ENCODE measurements around the gene GFOD2. TPM values are rescaled to one million over a fixed set of nuclear protein-coding genes. Genes with fewer than 3 reads are reported as not detected.
A peak's percentile ranks its signal among the peaks of the same experiment; 100 is the strongest.

Gene GFOD2
- total and polyA plus RNA-seq, 2 of the 13 experiments (the other 11 are each of a cell fraction or from before 2014, with no cell fraction given): 11.1 to 17.2 TPM

GRCh38 chr16:67647111-67647651, 71.9 kb downstream of the GFOD2 start:
- no peak for FAIRE-seq
- Histone ChIP-seq H3K9me3 (ENCODE audit: low read length) (no peaks in the 10 kb centered on the region), H3K79me2 (ENCODE audit: insufficient read depth, low read length) (no peaks in the 10 kb centered on the region), H3K4me1 (ENCODE audit: insufficient read depth, low read length) (peaks cover 32% of the 10 kb centered on the region), H3K36me3 (replicated peaks in 1 of 2; ENCODE audit: control insufficient read depth in 1 of 2, insufficient read depth in 2 of 2, low read length in 2 of 2) (no peaks in the 10 kb centered on the region), H3K9ac (ENCODE audit: insufficient read depth, low read depth, low read length) (no peak overlapping the region), H2AFZ (ENCODE audit: low read length) (no peak overlapping the region), H3K27me3 (ENCODE audit: control insufficient read depth in 1 of 2, insufficient read depth in 2 of 2, low read length in 2 of 2) (peaks cover 18 to 70% of the 10 kb centered on the region in 2 experiments), H3K4me3 (replicated peaks in 1 of 3; ENCODE audit: insufficient read depth in 1 of 3, low read depth in 2 of 3, low read length in 3 of 3) (no peak overlapping the region), H3K4me2 (ENCODE audit: low read depth, low read length) (no peak overlapping the region), H4K20me1 (ENCODE audit: insufficient read depth, low read length) (peaks cover 8% of the 10 kb centered on the region; the same call in 1 of the 2 replicates), H3K27ac (ENCODE audit: extremely low read length, insufficient read depth, low read length) (no peak overlapping the region)
- intact Hi-C loops (cut with micrococcal nuclease; ENCODE audit: unreplicated experiment): no loop called here
- TF ChIP-seq PITX1 (CRISPR knock-in tag; IDR thresholded peaks at IDR 0.05) (no peak), ZBTB33 (CRISPR knock-in tag; IDR thresholded peaks at IDR 0.05) (peak; percentile 74; the same call in 1 of the 2 replicates), PCBP1 (IDR thresholded peaks at IDR 0.05; ENCODE audit: borderline replicate concordance, low read depth, low read length) (0 out of 2 replicates have a peak, but pooled peaks have one; percentile 17)
- in situ Hi-C loops (cut with HindIII; ENCODE audit: extremely low pct_ligation_motif_present, low pct_unique_long_range_greater_than_20kb): loop anchor here (5.0 kb wide), 1 partner anchor 100 kb away; no protein-coding TSS in a partner anchor
- CTCF ChIA-PET (ENCODE audit: low intra/inter-chr PET ratio, low total read pairs): no interaction called here
- no peak for ATAC-seq
- whole genome bisulfite sequencing (ENCODE audit: low lambda C conversion rate): 45% methylated on average over 11 of the region's 15 CpGs
- POLR2A ChIA-PET: no interaction called here
- BruUV-seq (replicated peaks): no TSS peak
- no peak for DNase-seq (ENCODE audit: low spot score)

- peak overlapping the region; percentile 11; the same call in 1 of the 2 replicates for H3K9ac ChIP-seq (ENCODE audit: insufficient read depth, low read depth, low read length)
- peaks cover 32% of the 10 kb centered on the region for H3K4me1 ChIP-seq (ENCODE audit: insufficient read depth, low read length)
- in situ Hi-C loops (cut with HindIII; ENCODE audit: extremely low pct_ligation_motif_present, low pct_unique_long_range_greater_than_20kb): loop anchor here (5.0 kb wide), 1 partner anchor 98 kb away; no protein-coding TSS in a partner anchor
- peaks cover under 1% of the 10 kb centered on the region; the same call in 1 of the 2 replicates for H4K20me1 ChIP-seq (ENCODE audit: insufficient read depth, low read length)
- ATAC-seq (peak; percentile 3), FAIRE-seq (no peak), DNase-seq (ENCODE audit: low spot score) (no peak)
- ChIA-PET CTCF (ENCODE audit: low intra/inter-chr PET ratio, low total read pairs) (interaction anchor here (1.0 to 6.2 kb wide), 5 partner anchors 22 to 152 kb away, joined by 4 to 52 read pairs (median 8); partner anchors contain the start of gene CTCF), POLR2A (no interaction called here)
- H3K27ac ChIP-seq (ENCODE audit: extremely low read length, insufficient read depth, low read length): no peak overlapping the region
- intact Hi-C loops (cut with micrococcal nuclease; ENCODE audit: unreplicated experiment): no loop called here
- no TSS peak for BruUV-seq (replicated peaks)
- peaks cover 18 to 54% of the 10 kb centered on the region in 2 experiments for H3K27me3 ChIP-seq (ENCODE audit: control insufficient read depth in 1 of 2, insufficient read depth in 2 of 2, low read length in 2 of 2)
- WGBS (ENCODE audit: low lambda C conversion rate): 70% methylated on average over 10 of the region's 15 CpGs
- no peak overlapping the region for H2AFZ ChIP-seq (ENCODE audit: low read length)
- H3K4me2 ChIP-seq (ENCODE audit: low read depth, low read length): peak overlapping the region; percentile 99
- H3K79me2 ChIP-seq (ENCODE audit: insufficient read depth, low read length): no peaks in the 10 kb centered on the region
- no peaks in the 10 kb centered on the region for H3K9me3 ChIP-seq (ENCODE audit: low read length)
- H3K36me3 ChIP-seq (replicated peaks in 1 of 2; ENCODE audit: control insufficient read depth in 1 of 2, insufficient read depth in 2 of 2, low read length in 2 of 2): no peaks in the 10 kb centered on the region
- peak overlapping the region; percentile 47 to 71 (median 65); a peak in 3 of 6 replicates for H3K4me3 ChIP-seq (replicated peaks in 1 of 3; ENCODE audit: insufficient read depth in 1 of 3, low read depth in 2 of 3, low read length in 3 of 3)
- TF ChIP-seq AFF4 (CRISPR knock-in tag; IDR thresholded peaks at IDR 0.05): no peak
- no peak for TF ChIP-seq ZBTB25 (CRISPR knock-in tag; IDR thresholded peaks at IDR 0.05)
- no peak for TF ChIP-seq IRF2 (CRISPR knock-in tag; IDR thresholded peaks at IDR 0.05)
- TF ChIP-seq FLYWCH1 (CRISPR knock-in tag; IDR thresholded peaks at IDR 0.05): no peak
- TF ChIP-seq THAP7 (CRISPR knock-in tag; IDR thresholded peaks at IDR 0.05): no peak
Measured at GRCh38 chr16:67645397-67646121, 73.6 kb downstream of the GFOD2 start.
